Astrocyte (in vitro differentiated cells and primary cell): Measurements from ENCODE around the gene GABBR2.

Experiments used
- EZH2 ChIP-seq: IDR thresholded peaks from 2 replicates; pipeline ENCODE4 v1.6.1; 2012; ENCODE audit warnings: mild to moderate bottlenecking, low read length, inconsistent platforms; ENCODE audit not compliant: insufficient read depth
- TF ChIP-seq, protein P1 (sequence below): IDR thresholded peaks from 2 replicates; pipeline ENCODE4 v1.5.1; 2011; ENCODE audit warnings: low read depth, mild to moderate bottlenecking, inconsistent platforms, low read length, moderate library complexity; ENCODE audit not compliant: insufficient read depth

GRCh38 chr9:98345011-98345410, 363.7 kb downstream of the GABBR2 start:
- no peak for TF ChIP-seq EZH2
- TF ChIP-seq, protein P1, sequence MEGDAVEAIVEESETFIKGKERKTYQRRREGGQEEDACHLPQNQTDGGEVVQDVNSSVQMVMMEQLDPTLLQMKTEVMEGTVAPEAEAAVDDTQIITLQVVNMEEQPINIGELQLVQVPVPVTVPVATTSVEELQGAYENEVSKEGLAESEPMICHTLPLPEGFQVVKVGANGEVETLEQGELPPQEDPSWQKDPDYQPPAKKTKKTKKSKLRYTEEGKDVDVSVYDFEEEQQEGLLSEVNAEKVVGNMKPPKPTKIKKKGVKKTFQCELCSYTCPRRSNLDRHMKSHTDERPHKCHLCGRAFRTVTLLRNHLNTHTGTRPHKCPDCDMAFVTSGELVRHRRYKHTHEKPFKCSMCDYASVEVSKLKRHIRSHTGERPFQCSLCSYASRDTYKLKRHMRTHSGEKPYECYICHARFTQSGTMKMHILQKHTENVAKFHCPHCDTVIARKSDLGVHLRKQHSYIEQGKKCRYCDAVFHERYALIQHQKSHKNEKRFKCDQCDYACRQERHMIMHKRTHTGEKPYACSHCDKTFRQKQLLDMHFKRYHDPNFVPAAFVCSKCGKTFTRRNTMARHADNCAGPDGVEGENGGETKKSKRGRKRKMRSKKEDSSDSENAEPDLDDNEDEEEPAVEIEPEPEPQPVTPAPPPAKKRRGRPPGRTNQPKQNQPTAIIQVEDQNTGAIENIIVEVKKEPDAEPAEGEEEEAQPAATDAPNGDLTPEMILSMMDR = no peak
